HEK293T (cell line): ENCODE results near the gene DOK5.

Experiments used
- ARNT ChIP-seq: fragments of 450-650 bp; IDR thresholded peaks from 2 replicates; pipeline ENCODE4 v1.6.1; 2017; ENCODE audit warnings: mild to moderate bottlenecking
- BHLHE40 ChIP-seq: fragments of 450-650 bp; IDR thresholded peaks from 2 replicates; pipeline ENCODE4 v1.6.1; 2016; ENCODE audit warnings: mild to moderate bottlenecking, moderate library complexity, borderline replicate concordance
- CTBP1 ChIP-seq: fragments of 450-650 bp; IDR thresholded peaks from 2 replicates; pipeline ENCODE4 v1.6.1; 2016; ENCODE audit warnings: borderline replicate concordance
- FOXA1 ChIP-seq: fragments of 450-650 bp; IDR thresholded peaks from 2 replicates; pipeline ENCODE4 v1.6.1; 2016; ENCODE audit warnings: mild to moderate bottlenecking
- FOXK2 ChIP-seq: fragments of 450-650 bp; IDR thresholded peaks from 2 replicates; pipeline ENCODE4 v1.6.1; 2016; ENCODE audit warnings: mild to moderate bottlenecking
- FOXM1 ChIP-seq: fragments of 450-650 bp; IDR thresholded peaks from 2 replicates; pipeline ENCODE4 v1.6.1; 2017; ENCODE audit warnings: mild to moderate bottlenecking, borderline replicate concordance
- HDGF ChIP-seq: fragments of 450-650 bp; IDR thresholded peaks from 2 replicates; pipeline ENCODE4 v1.6.1; 2017; ENCODE audit warnings: antibody characterized with exemption, borderline replicate concordance
- NFRKB ChIP-seq: fragments of 450-650 bp; IDR thresholded peaks from 2 replicates; pipeline ENCODE4 v1.6.1; 2016; ENCODE audit warnings: mild to moderate bottlenecking, moderate library complexity
- PKNOX1 ChIP-seq: fragments of 450-650 bp; IDR thresholded peaks from 2 replicates; pipeline ENCODE4 v1.6.1; 2016
- SP1 ChIP-seq: fragments of 450-650 bp; IDR thresholded peaks from 2 replicates; pipeline ENCODE4 v1.6.1; 2017
- TARDBP ChIP-seq: fragments of 450-650 bp; IDR thresholded peaks from 2 replicates; pipeline ENCODE4 v1.6.1; 2016

GRCh38 chr20:54464003-54464402, 11.4 kb upstream of the DOK5 start:
- TF ChIP-seq PKNOX1, result no peak
- no peak for TF ChIP-seq BHLHE40
- no peak for TF ChIP-seq ARNT
- TF ChIP-seq SP1, result no peak
- TF ChIP-seq CTBP1, result no peak
- TF ChIP-seq FOXM1, result no peak
- no peak for TF ChIP-seq FOXA1
- no peak for TF ChIP-seq TARDBP
- no peak for TF ChIP-seq HDGF
- TF ChIP-seq FOXK2, result no peak
- TF ChIP-seq NFRKB, result no peak
